ENCODE data around the gene POMGNT1. TPM values are rescaled to one million over a fixed set of nuclear protein-coding genes. Genes with fewer than 3 reads are reported as not detected.
A peak's percentile ranks its signal among the peaks of the same experiment; 100 is the strongest.

The POMGNT1 gene
- total RNA-seq, 2 experiments from 2014 or later, result 21.1 to 29.0 TPM

- H3K27ac Mint-ChIP-seq, result peak overlapping the region; percentile 27
- ATAC-seq (ENCODE audit: poor library complexity), result peak; percentile 76
- peaks cover 19% of the 10 kb centered on the region for H3K36me3 Mint-ChIP-seq (ENCODE audit: low read depth)
- Histone ChIP-seq H3K4me1 (ENCODE audit: insufficient read depth, low read length) (peaks cover 6% of the 10 kb centered on the region), H3K9me3 (ENCODE audit: control insufficient read depth in 1 of 2, insufficient read depth in 1 of 2, low read length in 2 of 2) (no peaks in the 10 kb centered on the region), H3K27ac (ENCODE audit: low read depth in 1 of 2, low read length in 2 of 2) (no peak overlapping the region), H3K4me3 (ENCODE audit: low read length) (no peak overlapping the region), H3K27me3 (ENCODE audit: control insufficient read depth in 1 of 2, insufficient read depth in 2 of 2, low read length in 2 of 2) (peaks cover 0 to 3% of the 10 kb centered on the region in 2 experiments), H3K36me3 (ENCODE audit: insufficient read depth, low read length) (peaks cover 19% of the 10 kb centered on the region)
- ChIA-PET CTCF (no interaction called here), POLR2A (no interaction called here)
- no peak for TF ChIP-seq CTCF (IDR thresholded peaks at IDR 0.05)
- no peaks in the 10 kb centered on the region for H3K27me3 Mint-ChIP-seq
- DNase-seq, result peak in 1 of 14 experiments; percentile 22
- H3K9me3 Mint-ChIP-seq, result no peaks in the 10 kb centered on the region
- H3K4me1 Mint-ChIP-seq (ENCODE audit: low read depth), result peaks cover 11% of the 10 kb centered on the region
- intact Hi-C loops (cut with DNase I, micrococcal nuclease), result no loop called here
- H3K4me3 Mint-ChIP-seq, result no peak overlapping the region
These were observed 13.1 kb downstream of the POMGNT1 start for GRCh38 chr1:46184920-46185658.

- no peak for TF ChIP-seq CTCF (IDR thresholded peaks at IDR 0.05)
- Mint-ChIP-seq H3K36me3 (ENCODE audit: low read depth) (peaks cover 13% of the 10 kb centered on the region), H3K27ac (no peak overlapping the region), H3K9me3 (no peaks in the 10 kb centered on the region), H3K27me3 (no peaks in the 10 kb centered on the region), H3K4me3 (no peak overlapping the region), H3K4me1 (ENCODE audit: low read depth) (peaks cover 11% of the 10 kb centered on the region)
- H3K36me3 ChIP-seq (ENCODE audit: insufficient read depth, low read length), result peaks cover 15% of the 10 kb centered on the region
- peaks cover 12% of the 10 kb centered on the region for H3K4me1 ChIP-seq (ENCODE audit: insufficient read depth, low read length)
- no peak overlapping the region for H3K4me3 ChIP-seq (ENCODE audit: low read length)
- ChIA-PET POLR2A (interaction anchor here (1.5 kb wide), 1 partner anchor 17 kb away, joined by 5 read pairs; no protein-coding TSS in a partner anchor), CTCF (interaction anchor here (0.8 kb wide), 1 partner anchor 40 kb away, joined by 5 read pairs; no protein-coding TSS in a partner anchor)
- DNase-seq, result peak in 1 of 14 experiments; percentile 10
- peaks cover 0 to 3% of the 10 kb centered on the region in 2 experiments for H3K27me3 ChIP-seq (ENCODE audit: control insufficient read depth in 1 of 2, insufficient read depth in 2 of 2, low read length in 2 of 2)
- H3K9me3 ChIP-seq (ENCODE audit: control insufficient read depth in 1 of 2, insufficient read depth in 1 of 2, low read length in 2 of 2), result no peaks in the 10 kb centered on the region
- H3K27ac ChIP-seq (ENCODE audit: low read depth in 1 of 2, low read length in 2 of 2), result no peak overlapping the region
- no peak for ATAC-seq (ENCODE audit: poor library complexity)
- intact Hi-C loops (cut with DNase I, micrococcal nuclease), result no loop called here
These were observed 14.2 kb downstream of the POMGNT1 start for GRCh38 chr1:46183926-46184557.

GRCh38 chr1:46183079-46183847, 15.0 kb downstream of the POMGNT1 start:
- Histone ChIP-seq H3K27ac (ENCODE audit: low read depth in 1 of 2, low read length in 2 of 2) (no peak overlapping the region), H3K9me3 (ENCODE audit: control insufficient read depth in 1 of 2, insufficient read depth in 1 of 2, low read length in 2 of 2) (no peaks in the 10 kb centered on the region), H3K4me1 (ENCODE audit: insufficient read depth, low read length) (peaks cover 12% of the 10 kb centered on the region), H3K36me3 (ENCODE audit: insufficient read depth, low read length) (peaks cover 7% of the 10 kb centered on the region), H3K27me3 (ENCODE audit: control insufficient read depth in 1 of 2, insufficient read depth in 2 of 2, low read length in 2 of 2) (peaks cover 0 to 3% of the 10 kb centered on the region in 2 experiments), H3K4me3 (ENCODE audit: low read length) (no peak overlapping the region)
- Mint-ChIP-seq H3K4me3 (no peak overlapping the region), H3K27ac (no peak overlapping the region), H3K4me1 (ENCODE audit: low read depth) (peaks cover 11% of the 10 kb centered on the region), H3K27me3 (no peaks in the 10 kb centered on the region), H3K36me3 (ENCODE audit: low read depth) (peaks cover 8% of the 10 kb centered on the region), H3K9me3 (no peaks in the 10 kb centered on the region)
- DNase-seq (peak in 1 of 14 experiments; percentile 18), ATAC-seq (ENCODE audit: poor library complexity) (no peak)
- ChIA-PET CTCF (interaction anchor here (0.8 kb wide), 1 partner anchor 41 kb away, joined by 5 read pairs; no protein-coding TSS in a partner anchor), POLR2A (interaction anchor here (0.9 to 1.5 kb wide), 2 partner anchors 16 kb away, joined by 3 to 5 read pairs; no protein-coding TSS in a partner anchor)
- no peak for TF ChIP-seq CTCF (IDR thresholded peaks at IDR 0.05)
- intact Hi-C loops (cut with DNase I, micrococcal nuclease), result no loop called here

Data from CD4-positive, alpha-beta T cell (primary cell).